Activated CD8-positive, alpha-beta T cell treated with anti-CD3 and anti-CD28 coated beads for 36 hours (primary cell): ENCODE measurements around the gene APBA3. TPM values are rescaled to one million over a fixed set of nuclear protein-coding genes. Genes with fewer than 3 reads are reported as not detected.

Source experiments
- ATAC-seq: fragments of 200-7000 bp; cut with Tn5 transposase; one replicate; pipeline ENCODE4 v1.10.0; 2021; ENCODE audit warnings: mild to moderate bottlenecking, moderate library complexity
- CTCF ChIA-PET: fragments of 350-600 bp; sonication (Branson Sonifier 250); formaldehyde crosslinking; loops from one replicate; lab custom pipeline; 2021; ENCODE audit warnings: antibody characterized with exemption; lab: Charles Lee
- POLR2A ChIA-PET: fragments of 350-600 bp; sonication (Branson Sonifier 250); formaldehyde crosslinking; loops from one replicate; lab custom pipeline; 2021; ENCODE audit warnings: antibody characterized with exemption; lab: Charles Lee
- DNase-seq: peaks from one replicate; pipeline ENCODE4 v3.0.0-alpha.2; 2020
- H3K27ac Mint-ChIP-seq: one replicate; pipeline ENCODE4 v1.8.0; 2021; ENCODE audit warnings: mild to moderate bottlenecking, mixed read lengths
- H3K27me3 Mint-ChIP-seq: one replicate; pipeline ENCODE4 v1.8.0; 2021; ENCODE audit warnings: mixed read lengths
- H3K36me3 Mint-ChIP-seq: one replicate; pipeline ENCODE4 v1.8.0; 2021; ENCODE audit warnings: low read depth, mixed read lengths
- H3K4me1 Mint-ChIP-seq: one replicate; pipeline ENCODE4 v1.8.0; 2021; ENCODE audit warnings: low read depth, mixed read lengths
- H3K4me3 Mint-ChIP-seq: one replicate; pipeline ENCODE4 v1.8.0; 2021; ENCODE audit warnings: mild to moderate bottlenecking, moderate library complexity, mixed read lengths
- H3K9me3 Mint-ChIP-seq: one replicate; pipeline ENCODE4 v1.8.0; 2021; ENCODE audit warnings: mixed read lengths
- intact Hi-C: fragments of 100-400 bp; cut with micrococcal nuclease; formaldehyde crosslinking; loops from one replicate; pipeline ENCODE4 v1.10.0; 2022
- total RNA-seq, 2 experiments: library from RNA; stranded (reverse); gene quantifications; one replicate each; pipeline ENCODE4 v1.2.3, GENCODE V29; 2021
- TF ChIP-seq, protein P1 (sequence below): fragments of 200-600 bp; IDR thresholded peaks from one replicate; pipeline ENCODE4 v1.8.0; 2022; ENCODE audit warnings: antibody characterized with exemption, mild to moderate bottlenecking

APBA3 gene
- total RNA-seq, 2 experiments from 2014 or later: 28.0 to 29.1 TPM

DNA sequence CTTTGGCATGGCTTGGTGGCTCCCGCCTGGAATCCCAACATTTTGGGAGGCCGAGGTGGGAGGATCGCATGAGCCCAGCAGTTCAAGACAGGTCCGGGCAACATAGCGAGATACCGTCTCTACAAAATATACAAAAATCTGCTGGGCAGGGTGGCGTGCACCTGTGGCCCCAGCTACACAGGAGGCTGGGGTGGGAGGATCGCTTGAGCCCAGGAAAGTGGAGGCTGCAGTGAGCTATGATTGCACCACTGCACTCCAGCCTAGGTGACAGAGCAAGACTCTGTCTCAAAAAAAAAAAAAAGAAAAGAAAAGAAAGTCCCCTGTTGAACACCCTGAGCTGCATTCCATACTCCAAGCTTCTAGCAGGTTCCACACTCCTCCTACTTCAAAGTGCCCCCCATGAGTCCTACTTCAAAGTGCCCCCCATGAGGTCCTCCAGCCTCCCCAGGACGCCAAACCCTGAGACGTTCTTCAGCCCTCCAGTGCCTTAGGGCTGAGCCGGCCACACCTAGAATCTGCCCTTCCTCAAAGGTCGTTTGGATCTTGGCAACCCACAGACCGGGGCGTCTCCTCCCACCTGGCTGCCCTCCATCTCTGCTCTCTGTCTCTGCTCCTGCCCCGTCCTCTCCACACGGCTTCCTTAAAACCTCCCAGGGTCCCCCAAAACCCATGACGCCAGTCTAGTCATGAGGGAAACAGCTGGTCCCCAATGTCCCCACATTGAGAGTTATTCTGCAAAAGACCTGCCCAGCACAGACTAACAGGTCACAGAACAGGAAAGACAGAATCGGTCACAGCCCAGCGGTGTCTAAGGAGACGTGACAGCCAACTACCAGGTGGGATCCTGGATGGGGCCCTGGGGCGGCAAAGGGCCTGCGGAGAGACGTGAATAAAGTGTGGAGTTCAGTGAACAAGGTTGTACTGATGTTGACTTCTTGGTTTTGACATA lies 48.6 kb downstream of the APBA3 start:
- CTCF ChIA-PET: no interaction called here
- Mint-ChIP-seq H3K9me3 (no peaks in the 10 kb centered on the region), H3K4me1 (peaks cover 4% of the 10 kb centered on the region), H3K4me3 (no peak overlapping the region), H3K27me3 (no peaks in the 10 kb centered on the region), H3K27ac (no peak overlapping the region), H3K36me3 (no peaks in the 10 kb centered on the region)
- DNase-seq (no peak), ATAC-seq (no peak)
- POLR2A ChIA-PET: interaction anchor here (1.2 kb wide), 1 partner anchor 47 kb away, joined by 3 read pairs; no protein-coding TSS in a partner anchor
- TF ChIP-seq, protein P1, sequence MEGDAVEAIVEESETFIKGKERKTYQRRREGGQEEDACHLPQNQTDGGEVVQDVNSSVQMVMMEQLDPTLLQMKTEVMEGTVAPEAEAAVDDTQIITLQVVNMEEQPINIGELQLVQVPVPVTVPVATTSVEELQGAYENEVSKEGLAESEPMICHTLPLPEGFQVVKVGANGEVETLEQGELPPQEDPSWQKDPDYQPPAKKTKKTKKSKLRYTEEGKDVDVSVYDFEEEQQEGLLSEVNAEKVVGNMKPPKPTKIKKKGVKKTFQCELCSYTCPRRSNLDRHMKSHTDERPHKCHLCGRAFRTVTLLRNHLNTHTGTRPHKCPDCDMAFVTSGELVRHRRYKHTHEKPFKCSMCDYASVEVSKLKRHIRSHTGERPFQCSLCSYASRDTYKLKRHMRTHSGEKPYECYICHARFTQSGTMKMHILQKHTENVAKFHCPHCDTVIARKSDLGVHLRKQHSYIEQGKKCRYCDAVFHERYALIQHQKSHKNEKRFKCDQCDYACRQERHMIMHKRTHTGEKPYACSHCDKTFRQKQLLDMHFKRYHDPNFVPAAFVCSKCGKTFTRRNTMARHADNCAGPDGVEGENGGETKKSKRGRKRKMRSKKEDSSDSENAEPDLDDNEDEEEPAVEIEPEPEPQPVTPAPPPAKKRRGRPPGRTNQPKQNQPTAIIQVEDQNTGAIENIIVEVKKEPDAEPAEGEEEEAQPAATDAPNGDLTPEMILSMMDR: no peak
- intact Hi-C loops: no loop called here

DNA sequence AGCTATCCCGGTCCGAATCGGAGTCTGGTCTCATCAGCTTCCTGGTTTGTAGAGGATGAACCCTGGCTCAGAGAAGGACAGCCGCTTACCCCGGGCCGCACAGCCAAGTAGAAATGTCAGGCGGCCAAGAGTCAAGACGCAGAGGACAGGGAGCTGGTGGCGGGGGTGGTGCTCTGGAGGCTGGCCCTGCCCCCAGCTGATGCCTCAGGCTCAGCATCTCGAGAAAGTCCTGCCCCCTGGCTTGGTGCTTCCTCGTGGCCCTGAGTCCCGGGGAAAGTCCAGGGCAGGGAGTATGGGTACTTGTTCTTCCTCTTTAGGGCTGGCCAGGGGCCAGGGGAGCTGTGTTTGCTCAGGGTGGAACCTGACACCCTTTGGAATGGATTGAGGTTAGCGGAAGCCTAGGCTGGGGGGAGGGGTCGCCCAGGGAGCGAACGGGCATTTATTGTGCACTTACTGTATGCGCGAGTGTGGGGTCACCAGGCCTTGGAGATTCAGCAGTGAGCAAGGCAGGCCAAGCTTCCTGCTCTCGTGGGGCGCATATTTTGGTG lies 51.2 kb downstream of the APBA3 start:
- CTCF ChIA-PET: interaction anchor here (2.6 kb wide), 1 partner anchor 19 kb away, joined by 11 read pairs; no protein-coding TSS in a partner anchor
- POLR2A ChIA-PET: no interaction called here
- Mint-ChIP-seq H3K27ac (no peak overlapping the region), H3K4me3 (no peak overlapping the region), H3K9me3 (no peaks in the 10 kb centered on the region), H3K36me3 (no peaks in the 10 kb centered on the region), H3K27me3 (peaks cover 5% of the 10 kb centered on the region), H3K4me1 (peaks cover 4% of the 10 kb centered on the region)
- intact Hi-C loops: no loop called here
- TF ChIP-seq, protein P1: no peak
- DNase-seq: no peak
- ATAC-seq: no peak

DNA sequence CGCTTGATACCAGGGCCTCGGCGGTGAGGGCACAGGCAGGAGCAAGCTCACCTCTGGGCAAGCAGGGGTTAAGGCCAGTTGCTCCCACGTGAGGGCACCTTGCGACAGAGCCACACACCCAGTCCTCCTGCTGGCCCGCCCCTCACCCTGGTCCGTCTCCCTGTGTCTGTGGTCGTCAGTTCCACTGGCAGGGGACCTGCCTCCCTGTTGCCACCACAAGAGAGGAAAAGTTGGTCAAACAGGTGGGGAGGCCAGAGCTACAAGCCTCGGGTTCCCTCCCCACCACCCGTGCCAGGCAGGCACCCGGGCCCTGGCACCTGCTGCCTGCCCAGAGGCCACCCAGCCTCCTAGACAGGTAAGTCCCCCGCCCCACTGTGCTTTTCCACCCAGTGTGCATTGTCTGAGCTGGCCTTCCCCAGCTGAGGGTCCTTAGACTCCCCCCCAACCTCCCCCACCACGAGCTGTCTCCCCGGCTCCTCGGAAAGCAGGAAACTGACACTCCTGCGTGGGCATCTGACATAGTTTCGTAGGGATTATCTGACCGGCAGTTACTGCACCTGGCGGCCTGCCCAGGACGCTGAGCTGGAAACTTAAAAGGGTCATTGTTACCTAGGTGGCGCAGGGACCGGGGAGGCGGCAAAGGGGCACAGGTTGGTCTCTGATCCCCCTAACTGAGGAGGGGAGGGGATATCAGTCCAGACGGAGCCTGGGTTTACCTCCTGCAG lies 53.1 kb downstream of the APBA3 start, which contains the start of gene TJP3:
Gene TJP3, plus strand, starts transcription at position 178 of the 725 bp plus-strand sequence. CDS start 20,049 bp downstream, outside the sequence.
- DNase-seq (no peak), ATAC-seq (no peak)
- peaks cover 7% of the 10 kb centered on the region for H3K27me3 Mint-ChIP-seq
- H3K4me3 Mint-ChIP-seq: no peak within 1 kb of the TSS
- H3K9me3 Mint-ChIP-seq: no peaks in the 10 kb centered on the region
- POLR2A ChIA-PET: interaction anchor here (0.8 to 0.9 kb wide), 2 partner anchors 13 to 18 kb away, joined by 3 read pairs; no protein-coding TSS in a partner anchor
- H3K4me1 Mint-ChIP-seq: peaks cover 4% of the 10 kb centered on the region
- CTCF ChIA-PET: interaction anchor here (0.8 to 2.6 kb wide), 5 partner anchors 12 to 141 kb away, joined by 3 to 11 read pairs (median 3); no protein-coding TSS in a partner anchor
- intact Hi-C loops: no loop called here
- TF ChIP-seq, protein P1: no peak
- H3K36me3 Mint-ChIP-seq: no peaks in the 10 kb centered on the region
- no peak within 1 kb of the TSS for H3K27ac Mint-ChIP-seq

DNA sequence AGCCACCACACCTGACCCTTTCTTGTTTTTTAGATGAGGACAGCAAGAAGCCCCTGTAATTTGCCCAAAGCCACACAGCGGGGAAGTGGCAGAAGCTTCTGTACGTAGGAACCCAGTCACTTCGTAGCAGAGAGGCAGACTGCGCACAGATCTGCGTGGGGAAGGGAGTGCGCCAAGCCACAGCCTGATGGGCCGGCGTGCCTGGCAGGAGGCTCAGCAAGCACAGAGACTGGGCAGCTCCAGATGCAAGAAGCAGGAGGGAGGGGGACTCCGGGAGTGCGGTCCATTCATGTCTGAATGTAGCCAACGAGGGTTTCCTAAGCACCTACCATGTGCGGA lies 53.7 kb downstream of the APBA3 start:
- ChIA-PET CTCF (interaction anchor here (1.5 to 2.6 kb wide), 2 partner anchors 13 to 16 kb away, joined by 3 to 11 read pairs; no protein-coding TSS in a partner anchor), POLR2A (interaction anchor here (0.9 kb wide), 1 partner anchor 13 kb away, joined by 3 read pairs; no protein-coding TSS in a partner anchor)
- TF ChIP-seq, protein P1: no peak
- intact Hi-C loops: no loop called here
- Mint-ChIP-seq H3K27me3 (peaks cover 7% of the 10 kb centered on the region), H3K4me3 (no peak overlapping the region), H3K36me3 (no peaks in the 10 kb centered on the region), H3K4me1 (no peaks in the 10 kb centered on the region), H3K27ac (no peak overlapping the region), H3K9me3 (no peaks in the 10 kb centered on the region)
- DNase-seq (no peak), ATAC-seq (no peak)
